GM21786 (cell line): Measurements from ENCODE around the gene RCAN3.
"Not testable (repeated sequence)": the region's sequence is repeated elsewhere in the genome, so short reads cannot be mapped to it uniquely, and the experiment has no call there.

Experiments used
- ATAC-seq: cut with Tn5 transposase; IDR thresholded peaks from one replicate; pipeline ENCODE4 v1.9.1; 2021; ENCODE audit not compliant: unreplicated experiment

RCAN3 gene

DNA sequence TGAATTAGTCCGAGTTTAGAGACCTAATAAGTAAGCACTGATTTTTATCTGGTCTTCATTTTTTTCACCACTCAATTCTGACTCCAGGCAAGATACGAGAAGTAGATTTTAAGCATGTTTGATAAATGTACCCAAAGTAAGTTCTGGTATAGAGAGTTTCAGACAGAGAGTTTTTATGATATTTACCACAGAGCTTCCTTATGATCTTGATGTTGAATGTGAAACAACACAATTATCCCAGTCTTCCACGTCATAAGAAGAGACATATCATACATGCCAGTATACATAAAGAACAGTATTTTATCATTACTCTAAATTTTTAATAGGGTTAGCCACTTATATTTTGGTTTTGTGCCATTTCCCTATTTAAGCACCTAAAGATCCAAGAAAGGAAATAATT, 45.4 kb downstream of the RCAN3 start:
- no peak for ATAC-seq

DNA sequence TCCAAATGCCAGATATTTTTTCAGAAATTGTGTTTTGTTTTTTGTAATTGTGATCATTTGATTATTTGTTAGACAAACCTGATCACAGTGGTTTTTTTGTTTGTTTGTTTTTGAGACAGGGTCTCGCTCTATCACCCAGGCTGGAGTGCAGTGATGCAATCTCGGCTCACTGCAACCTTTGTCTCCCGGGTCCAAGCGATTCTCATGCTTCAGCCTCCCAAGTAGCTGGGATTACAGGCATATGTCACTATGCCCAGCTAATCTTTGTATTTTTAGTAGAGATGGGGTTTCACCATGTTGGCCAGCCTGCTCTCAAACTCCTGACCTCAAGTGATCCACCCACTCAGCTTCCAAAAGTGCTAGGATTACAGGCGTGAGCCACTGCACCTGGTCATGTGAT, 46.6 kb downstream of the RCAN3 start:
- not testable (repeated sequence) for ATAC-seq

DNA sequence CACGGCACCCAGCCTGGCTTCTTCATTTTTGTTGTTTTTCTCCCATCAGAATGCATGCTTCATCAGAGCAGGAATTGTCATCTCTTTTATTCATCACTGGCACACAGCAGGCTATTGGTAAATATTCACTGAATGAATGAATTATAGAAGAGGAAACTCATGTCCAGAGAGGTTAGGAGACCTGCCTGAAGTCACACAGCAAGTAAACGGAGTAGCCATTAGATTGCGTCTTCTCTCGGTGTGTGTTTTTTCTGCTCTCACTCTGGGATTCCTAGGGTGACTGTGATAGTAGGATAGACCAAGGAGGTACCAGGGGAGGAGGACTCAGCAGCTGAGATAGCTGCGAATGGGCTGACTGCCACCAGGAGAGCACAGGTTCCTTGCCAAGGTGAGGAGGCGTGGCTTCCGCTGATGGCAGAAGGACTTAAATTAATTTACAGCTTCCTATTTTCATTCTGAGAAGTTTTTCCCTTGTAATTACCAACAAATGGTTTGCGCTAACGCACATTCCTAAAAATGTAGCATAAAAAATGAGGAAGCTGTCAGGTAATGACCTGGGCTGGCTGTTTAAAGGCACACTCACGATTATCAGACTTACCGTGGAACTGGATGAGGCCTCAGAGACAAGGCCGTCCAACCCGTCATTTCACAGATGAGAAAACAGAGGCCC, 48.8 kb downstream of the RCAN3 start:
- no peak for ATAC-seq

DNA sequence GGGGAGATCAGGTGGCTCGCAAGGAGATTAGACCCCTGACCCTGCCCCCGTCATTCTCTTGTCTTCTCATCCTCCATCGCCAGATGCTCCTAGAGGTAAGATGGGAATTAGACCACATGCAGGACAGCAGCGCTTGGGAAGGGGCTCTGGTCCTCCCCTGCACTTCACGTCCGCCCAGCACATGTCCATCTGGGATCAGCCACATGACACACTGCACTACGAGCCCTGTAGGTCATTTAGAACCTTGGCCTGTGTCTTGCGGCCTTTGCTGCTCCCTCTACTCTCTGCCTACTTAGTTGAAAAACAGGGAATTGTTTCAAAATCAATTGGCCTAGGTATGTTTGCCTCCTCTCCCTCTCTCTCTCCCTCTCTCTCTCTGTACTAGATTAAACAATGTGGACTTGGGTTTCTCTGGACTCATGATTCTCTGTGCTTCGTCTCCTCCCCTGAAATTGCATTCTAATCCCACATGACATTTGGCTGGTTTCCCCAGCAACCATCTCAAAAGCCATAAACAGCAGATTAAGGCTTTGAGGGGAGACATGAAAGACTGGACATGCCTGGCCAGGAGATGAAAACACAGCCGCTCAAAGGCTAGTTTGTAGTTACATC, 49.4 kb downstream of the RCAN3 start:
- no peak for ATAC-seq

DNA sequence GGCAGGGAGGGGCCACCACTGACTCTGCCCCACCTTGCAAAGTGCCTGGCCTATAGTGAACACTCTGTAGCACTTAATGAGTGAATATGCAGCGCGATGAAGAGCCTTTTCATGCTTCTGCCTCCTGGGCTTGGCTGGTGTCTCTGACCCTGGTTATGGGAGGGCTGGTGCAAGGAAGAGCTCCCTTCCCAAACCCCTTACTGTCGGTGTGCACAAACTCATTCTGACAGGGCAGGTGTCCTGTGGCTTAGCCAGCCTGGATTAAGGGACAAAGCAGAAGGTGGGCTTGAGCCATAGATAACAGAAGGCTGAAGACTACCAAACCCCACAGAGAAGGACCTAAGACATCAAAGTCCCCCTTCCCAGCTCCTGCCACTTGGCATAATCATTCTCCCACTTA, 51.3 kb downstream of the RCAN3 start:
- no peak for ATAC-seq

DNA sequence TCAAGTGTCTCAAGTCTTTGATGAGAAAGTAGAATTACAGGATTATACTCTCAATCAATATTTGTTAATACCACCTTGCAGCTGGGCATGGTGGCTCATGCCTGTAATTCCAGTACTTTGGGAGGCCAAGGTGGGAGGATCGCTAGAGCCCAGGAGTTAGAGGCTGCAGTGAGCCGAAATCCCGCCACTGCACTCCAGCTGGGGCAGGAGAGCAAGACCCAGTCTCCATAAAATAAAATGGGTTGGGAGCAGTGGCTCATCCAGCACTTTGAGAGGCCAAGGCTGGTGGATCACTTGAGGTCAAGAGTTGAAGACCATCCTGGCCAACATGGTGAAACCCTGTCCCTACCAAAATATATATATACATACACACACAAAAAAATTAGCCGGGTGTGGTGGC, 52.1 kb downstream of the RCAN3 start:
- ATAC-seq = no peak

DNA sequence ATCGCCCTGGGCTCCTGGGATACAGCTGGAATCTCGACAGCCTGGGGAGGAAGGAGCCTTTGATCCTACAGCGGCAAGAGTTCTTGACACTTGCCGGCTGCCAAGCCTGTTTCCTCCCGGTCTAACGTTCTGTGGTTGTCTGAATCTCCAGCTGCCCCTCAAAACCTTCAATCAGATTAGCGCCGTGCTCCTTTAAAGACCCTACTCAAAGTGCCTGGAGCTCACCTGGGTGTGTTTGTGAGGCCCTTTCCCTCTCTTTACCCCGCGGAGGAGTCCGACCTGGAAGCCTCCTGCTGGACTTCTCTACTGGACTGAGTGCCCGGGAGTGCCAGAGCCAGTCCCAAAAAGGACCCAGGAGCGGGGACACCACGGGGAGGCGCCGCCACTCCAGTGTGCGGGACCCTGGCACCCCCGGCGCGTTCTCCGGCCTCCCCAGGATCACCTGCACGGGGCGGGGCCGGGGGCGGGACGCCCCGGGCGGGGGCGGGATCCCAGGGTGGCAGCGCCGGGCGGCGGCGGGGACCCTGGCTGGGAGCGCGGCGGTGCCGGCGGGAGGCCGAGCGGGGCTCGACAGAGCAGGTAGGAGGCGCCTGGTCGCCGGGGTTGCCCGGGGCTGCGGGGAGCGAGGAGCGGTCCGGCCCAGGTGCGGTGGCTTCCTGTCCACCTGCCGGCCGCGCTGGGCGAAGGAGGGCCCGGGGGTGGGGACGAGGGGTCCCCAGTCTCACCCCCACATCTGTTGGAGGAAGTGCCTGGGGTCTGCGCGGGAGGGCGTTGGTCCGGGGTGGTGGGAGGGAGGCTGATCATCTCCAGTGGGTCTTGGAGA, 53.2 kb downstream of the RCAN3 start, which contains the start of gene NCMAP:
Gene NCMAP (plus strand): TSS at position 497 of the 823 bp plus-strand sequence. CDS start 39,344 bp downstream, outside the sequence.
- no peak for ATAC-seq

DNA sequence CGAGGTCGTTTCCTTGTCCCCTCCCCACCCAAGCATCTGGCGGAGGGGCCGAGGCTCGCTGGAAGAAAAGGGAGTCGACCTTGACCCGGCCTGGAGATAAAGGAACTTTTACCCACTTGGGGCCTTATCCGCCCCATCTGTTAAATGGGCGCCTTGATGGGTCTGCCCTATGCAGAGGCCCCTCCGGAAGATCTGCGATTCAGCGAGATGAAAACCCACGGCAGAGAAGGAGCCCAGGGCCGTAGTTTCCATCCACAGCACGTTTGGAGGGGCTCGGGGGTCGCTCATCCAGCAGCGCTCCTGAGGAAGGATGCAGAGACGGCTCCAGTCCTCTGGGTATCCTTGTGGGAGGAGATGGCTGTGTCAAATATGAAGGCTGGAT, 53.8 kb downstream of the RCAN3 start:
- ATAC-seq = no peak

DNA sequence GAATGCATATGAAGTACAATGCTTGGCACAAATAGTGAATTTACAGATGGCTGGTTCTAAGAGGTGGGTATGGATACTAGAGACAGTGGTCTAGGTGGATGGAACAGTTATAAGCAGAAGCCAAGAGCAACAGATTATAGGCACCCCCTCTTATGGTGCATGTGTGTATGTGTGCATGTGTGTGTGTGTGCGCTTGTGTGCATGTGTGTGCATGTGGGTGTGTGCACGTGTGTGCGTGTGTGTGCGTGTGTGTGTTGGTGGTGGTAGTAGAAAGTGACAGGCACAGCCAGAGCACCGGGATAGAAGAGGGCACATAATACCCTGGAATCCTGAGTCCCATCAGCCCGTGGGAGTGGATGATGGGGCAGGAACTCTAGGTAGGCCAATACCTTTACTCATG, 54.6 kb downstream of the RCAN3 start:
- no peak for ATAC-seq

DNA sequence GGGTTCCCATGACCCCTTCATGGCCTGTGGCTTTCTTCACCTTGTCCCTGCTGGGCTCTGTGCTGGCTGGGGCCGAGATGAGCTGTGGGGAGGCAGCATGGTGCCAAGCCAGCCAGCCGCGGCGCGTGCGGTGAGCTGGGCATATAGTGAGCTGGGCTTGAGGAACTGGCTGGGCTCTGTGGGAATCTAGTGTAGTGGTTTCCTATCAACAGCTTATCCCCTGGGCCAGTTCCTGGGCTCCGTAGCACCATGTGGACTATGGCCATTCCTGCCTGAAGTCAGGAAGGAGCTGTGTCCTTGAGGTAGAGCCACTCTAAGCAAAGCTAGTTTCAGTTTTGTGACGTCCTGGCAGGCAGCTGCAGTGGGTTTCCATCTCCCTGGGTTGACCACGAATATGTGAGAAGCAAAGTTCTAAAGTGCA, 55.1 kb downstream of the RCAN3 start:
- ATAC-seq = no peak

DNA sequence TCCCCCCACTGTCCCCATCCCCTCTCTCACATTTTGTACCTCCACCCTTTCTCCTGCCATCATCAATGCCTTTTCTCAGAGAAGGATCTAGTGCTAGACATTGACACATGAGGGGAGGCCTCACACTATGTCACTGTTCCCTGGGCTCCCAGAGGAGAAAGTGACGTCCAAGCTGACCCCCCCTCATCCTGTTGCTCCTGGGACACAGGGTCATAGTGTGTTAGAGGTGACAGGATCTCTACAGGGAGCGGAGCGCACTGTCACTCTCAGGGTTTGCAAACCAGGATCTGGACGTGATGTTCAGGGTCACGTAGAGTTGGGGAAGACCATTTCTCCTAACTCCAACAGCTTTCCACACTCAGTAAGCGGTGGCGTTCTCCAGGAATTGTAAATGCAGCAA, 55.8 kb downstream of the RCAN3 start:
- no peak for ATAC-seq

DNA sequence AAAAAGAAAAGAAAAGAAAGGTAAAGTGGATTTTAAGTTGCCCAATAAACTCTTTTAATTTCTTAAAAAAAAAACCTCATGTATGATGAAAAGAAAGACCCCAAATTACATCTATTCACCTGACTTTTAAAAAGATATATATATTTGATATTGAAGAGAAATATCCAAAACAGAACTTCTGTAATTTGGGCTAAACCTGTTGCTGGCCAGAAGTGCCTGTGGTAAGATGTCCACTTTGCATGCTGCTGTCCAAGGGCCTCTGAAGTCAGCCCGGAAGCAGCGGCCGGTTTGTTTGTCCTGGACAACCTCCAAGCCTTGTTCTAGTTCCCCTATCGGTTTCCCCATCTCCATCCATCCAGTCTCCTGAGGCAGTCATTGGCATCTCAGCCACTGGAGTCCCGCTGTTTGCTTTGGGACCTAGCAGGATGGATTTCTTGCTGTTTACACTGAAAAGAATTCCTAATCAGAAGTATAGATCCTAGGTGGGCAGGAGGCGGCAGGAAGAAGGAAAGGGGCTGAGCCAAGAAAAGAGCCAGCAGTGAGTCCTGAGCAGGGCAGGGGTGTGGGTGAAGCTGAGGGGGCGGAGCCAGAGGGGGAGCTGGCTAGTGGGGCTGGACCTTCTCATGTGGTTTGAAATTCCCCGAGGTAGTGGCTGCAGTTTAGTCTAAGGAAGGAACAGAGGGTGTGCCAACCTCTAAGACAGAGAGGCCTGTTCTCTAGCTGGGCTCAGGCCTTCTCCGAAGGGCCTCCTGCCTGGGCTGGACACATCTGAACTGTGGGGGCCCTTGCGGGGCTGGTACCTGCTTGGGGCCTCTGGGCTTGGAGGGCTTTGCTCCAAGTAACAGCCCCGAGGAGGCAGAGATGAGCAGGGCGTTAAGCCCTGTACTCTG, 56.5 kb downstream of the RCAN3 start:
- no peak for ATAC-seq

DNA sequence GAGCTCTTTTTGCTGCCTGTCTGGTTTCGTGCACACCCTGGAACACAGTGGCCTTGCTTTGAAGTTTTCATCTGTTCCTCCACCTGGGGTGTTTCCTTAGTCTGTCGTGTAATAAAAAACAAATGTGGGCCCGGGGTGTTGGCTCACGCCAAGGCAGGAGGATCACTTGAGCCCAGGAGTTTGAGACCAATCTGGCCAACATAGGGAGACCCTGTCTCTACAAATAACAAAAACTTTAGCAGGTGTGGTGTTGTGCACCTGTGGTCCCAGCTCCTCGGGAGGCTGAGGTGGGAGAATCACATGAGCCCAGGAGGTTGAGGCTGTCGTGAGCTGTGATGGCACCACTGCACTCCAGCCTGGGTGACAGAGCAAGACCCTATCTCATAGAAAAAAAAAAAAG, 57.7 kb downstream of the RCAN3 start:
- ATAC-seq = no peak

DNA sequence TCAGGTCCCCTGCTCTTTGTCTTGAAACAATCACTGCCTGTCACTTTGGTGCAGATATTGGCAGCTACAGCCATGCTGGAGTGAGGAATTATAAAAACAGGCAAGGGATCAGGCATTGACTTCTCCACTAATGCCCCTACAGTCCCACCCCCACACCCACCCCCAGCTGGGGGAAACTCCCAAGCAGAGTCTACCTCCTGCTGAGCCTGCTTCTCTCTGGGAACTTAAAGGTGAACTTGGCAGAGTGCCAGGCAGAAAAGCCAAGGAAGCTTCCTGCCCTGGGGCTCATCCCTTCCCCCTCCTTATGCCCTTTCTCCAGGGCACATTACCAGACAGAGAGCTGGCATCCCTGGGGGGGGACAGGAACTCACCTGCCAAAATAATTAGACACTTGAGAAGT, 60.0 kb downstream of the RCAN3 start:
- no peak for ATAC-seq

DNA sequence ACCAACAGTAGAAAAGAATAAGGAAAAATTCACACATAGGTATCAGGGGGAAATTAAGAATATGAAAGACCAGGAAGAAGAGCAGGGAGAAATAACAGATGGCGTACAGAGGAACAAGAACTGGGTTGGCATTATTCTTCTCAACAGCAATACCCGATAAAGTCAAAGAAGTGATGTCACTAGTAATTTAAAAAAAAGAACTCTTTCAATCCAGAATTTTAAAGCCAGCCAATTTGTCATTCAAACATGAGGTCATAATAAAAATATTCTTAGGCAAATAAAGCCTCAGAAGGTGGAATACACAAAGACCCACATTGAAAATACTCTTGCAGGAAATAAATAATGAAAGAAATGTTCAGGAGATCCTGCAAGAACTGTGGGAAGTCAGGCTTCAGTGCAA, 62.1 kb downstream of the RCAN3 start:
- no peak for ATAC-seq

DNA sequence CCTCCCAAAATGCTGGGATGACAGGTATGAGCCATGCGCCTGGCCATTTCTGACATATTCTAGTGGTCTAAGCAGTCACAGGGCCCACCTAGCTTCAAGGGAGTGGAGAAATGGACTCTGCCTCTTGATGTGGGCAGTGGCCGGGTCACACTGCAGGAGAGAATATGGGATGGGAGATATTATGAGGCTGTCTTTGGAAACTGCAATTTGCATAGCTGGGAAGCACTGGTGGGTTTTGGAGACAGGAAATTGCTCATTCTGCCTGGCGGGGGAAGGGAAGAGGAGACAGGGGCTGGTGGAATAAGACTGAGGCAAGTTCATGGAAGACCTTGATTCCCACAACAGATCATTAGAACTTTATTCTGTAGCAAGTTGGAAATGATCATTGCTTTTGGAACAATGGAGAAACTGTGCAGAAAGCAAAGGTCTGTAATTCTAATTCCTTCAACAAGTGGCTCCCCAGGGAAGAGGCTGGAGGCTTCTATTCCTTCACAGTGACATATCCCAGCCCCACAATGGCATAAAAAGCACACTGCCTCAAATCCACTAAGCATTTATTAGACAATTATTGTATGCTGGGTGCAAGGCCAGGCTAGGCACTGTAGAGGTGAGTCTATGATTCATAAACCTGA, 63.7 kb downstream of the RCAN3 start:
- no peak for ATAC-seq

DNA sequence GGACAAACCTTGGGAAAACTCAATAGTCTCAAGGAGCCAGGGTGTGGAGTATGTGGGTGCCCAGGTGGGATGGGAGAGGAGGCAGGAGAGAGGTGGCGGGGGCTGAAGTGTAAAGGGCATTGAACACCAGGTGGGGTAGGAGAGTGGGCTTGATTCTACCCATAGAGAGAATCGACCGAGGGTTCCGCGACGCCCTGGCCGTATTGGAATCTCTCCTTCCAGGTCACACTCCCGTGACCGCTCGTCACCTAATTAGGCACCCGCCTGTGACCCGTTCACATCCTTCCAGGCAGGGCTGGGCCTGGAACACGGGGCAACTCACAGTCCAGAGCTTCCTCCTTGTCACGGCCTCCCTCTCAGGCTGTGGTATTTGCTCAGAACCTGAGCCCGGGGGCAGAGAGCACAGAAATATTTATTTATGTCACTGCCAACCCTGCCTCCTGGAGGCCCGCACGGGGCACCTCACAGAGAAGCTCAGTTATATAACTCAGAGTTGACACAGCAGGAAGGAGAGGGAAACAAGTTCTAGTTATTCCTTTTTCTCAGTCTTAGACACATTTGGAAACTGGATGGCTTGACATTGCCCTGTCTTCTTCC, 65.3 kb downstream of the RCAN3 start:
- no peak for ATAC-seq

DNA sequence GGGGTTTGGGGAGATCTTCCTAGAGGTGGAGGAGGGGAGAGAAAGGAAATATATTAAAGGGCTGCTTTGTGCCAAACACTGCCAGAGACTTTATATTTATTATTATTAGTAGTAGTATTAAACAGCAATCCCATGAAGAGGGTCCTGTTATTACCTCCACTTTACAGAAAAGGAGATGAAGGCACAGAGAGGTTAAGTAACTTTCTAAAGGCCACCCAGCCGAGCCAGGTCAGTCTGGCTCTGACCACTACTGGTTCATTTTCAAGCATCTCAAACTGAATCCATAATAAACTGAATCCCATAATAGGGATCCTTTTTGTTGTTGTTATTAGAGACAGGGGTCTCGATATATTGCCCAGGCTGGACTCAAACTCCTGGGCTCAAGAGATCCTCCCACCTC, 65.8 kb downstream of the RCAN3 start:
- no peak for ATAC-seq

DNA sequence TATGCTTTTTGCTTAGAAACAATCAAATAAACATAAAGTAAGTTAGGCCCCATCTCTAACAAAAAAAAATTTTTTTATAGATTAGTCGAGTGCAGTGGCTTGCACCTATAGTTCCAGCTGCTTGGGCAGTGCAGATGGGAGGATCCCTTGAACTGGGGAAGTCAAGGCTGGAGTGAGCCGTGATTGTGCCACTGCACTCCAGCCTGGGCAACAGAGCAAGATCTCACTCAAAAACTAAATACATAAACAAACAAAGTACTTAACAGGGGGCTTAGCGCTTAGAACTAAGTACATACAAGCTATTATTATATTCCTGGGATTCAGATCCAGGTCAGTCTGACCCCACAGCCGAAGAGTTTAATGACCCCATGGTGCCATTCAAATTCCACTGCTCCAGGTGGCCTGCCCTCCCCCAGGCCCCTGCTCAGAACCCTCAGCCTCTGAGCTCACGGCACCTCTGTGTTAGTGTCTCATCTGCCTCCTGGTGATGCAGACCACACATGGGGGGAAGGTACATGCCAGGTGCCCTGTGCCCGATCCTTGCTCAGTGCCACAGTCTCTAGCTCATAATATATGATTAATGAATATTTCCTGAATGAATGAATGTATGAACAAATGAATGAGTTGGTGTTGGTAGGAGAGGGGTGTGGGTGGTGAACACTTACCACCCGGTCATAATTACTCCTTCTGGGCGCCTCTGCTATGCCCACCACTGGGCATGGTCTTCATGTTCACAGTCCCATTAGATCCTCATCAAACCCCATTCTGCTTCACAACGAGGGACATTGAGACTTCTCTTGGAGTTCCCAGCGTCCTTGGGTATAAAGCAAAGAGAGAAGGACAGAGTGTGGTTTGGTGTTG, 67.9 kb downstream of the RCAN3 start:
- no peak for ATAC-seq
